GM23338 (cell line): ENCODE data around the gene METRNL.

Experiments used
- EZH2 ChIP-seq: fragments of 200-600 bp; sonication (generic); IDR thresholded peaks from one replicate; pipeline ENCODE4 v1.8.0; 2017; ENCODE audit warnings: antibody characterized with exemption, mild to moderate bottlenecking, low read depth; ENCODE audit not compliant: unreplicated experiment
- NANOG ChIP-seq: IDR thresholded peaks from 2 replicates; pipeline ENCODE4 v1.6.1; 2016; ENCODE audit warnings: antibody characterized with exemption, borderline replicate concordance
- TF ChIP-seq, protein P1 (sequence below), 2 experiments: fragments of 200-600 bp in 1 of 2; sonication (generic) in 1 of 2; conservative IDR thresholded peaks; 2 replicates each; pipeline versions ENCODE4 v1.5.1 to v1.6.1; 2016 to 2017; ENCODE audit warnings: antibody characterized with exemption in 2 of 2, low read depth in 2 of 2, mild to moderate bottlenecking in 2 of 2, moderate library complexity in 1 of 2

DNA sequence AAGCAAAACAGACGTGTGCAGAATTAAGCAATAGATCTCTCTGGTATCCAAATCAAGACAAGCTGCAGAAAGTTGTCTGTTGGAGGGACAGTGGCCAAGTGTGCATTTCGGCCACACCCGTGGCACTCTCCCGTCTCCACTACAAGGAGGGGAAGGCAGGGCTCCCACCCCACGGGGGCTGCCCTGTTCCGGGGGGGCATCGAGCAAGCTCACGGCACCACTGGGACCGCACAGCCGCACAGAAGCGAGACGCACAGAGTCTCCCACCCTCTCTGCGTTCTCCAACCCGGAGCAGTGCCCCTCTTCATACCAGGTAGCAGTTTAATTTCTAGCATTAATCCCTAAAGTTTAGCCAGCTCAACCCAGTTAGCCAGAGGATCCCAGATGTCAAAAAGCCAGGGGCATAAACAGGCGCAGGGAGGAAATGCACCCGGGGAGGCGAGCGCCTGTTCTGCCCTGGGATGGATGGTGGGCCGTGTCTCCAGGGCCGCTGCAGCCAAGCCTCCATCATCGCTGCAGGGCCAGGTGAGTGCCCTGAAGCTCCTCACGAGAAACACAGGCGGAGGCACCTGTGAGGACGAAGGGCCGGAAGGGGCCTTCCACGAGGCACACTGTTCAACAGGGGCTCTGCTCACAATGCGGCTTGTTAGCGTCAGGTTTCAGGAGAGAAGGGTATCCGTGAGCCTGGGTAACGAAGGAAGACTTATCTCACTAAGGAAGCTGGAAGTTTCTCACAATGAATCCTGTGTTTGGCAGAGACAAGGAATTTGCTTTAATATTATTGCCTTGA is 42.1 kb upstream of the METRNL start:
- TF ChIP-seq, protein P1, sequence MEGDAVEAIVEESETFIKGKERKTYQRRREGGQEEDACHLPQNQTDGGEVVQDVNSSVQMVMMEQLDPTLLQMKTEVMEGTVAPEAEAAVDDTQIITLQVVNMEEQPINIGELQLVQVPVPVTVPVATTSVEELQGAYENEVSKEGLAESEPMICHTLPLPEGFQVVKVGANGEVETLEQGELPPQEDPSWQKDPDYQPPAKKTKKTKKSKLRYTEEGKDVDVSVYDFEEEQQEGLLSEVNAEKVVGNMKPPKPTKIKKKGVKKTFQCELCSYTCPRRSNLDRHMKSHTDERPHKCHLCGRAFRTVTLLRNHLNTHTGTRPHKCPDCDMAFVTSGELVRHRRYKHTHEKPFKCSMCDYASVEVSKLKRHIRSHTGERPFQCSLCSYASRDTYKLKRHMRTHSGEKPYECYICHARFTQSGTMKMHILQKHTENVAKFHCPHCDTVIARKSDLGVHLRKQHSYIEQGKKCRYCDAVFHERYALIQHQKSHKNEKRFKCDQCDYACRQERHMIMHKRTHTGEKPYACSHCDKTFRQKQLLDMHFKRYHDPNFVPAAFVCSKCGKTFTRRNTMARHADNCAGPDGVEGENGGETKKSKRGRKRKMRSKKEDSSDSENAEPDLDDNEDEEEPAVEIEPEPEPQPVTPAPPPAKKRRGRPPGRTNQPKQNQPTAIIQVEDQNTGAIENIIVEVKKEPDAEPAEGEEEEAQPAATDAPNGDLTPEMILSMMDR (conservative IDR thresholded peaks at IDR 0.05; ENCODE audit: low read depth in 2 of 2): no peak
- TF ChIP-seq NANOG (no peak), EZH2 (no peak)
